NCI-H82 treated with DMSO at 0.1 percent for 48 hours (cell line): ENCODE data around the gene MGAT5.

Source experiments
- DNase-seq: peaks from one replicate; lab custom pipeline; 2025; ENCODE audit not compliant: unreplicated experiment; lab: John Stamatoyannopoulos, UW

The MGAT5 gene

DNA sequence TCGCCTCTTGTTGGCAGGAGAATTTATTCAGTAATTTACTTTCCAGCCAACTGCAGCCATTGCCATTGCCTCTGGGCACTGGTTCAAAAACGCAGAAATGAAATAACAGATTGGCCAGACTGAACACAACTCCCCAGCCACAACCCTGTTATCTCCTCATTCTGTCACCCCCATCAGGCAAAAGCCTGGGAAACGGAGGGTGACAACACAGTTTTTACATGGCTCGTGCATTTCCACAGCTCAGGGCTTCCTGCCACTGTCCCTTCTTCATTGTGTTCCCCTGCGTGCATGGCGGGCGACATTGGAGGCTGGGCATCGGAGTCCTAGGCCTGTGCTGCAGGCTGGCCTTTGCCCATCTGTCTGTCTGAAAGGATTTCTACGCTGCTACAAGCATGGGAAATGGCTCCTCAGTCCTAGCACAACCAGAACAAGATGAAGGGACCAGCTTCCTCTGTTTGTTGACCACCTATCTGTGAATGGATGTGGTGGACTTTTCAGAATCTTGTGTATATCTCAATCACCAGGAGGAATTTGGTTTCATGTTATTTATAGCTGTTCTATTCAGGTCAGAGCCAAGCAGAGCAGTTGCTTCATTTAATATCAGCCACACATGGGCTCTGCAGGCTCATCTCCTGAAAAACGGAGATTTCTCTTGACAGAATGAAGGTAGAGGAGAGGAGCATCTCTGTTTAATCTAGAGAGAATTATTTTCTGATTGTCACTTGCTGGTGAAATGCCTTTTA lies 107.0 kb downstream of the MGAT5 start:
- no peak for DNase-seq

- no peak for DNase-seq
Observed at GRCh38 chr2:134361648-134362047, 107.8 kb downstream of the MGAT5 start.

DNA sequence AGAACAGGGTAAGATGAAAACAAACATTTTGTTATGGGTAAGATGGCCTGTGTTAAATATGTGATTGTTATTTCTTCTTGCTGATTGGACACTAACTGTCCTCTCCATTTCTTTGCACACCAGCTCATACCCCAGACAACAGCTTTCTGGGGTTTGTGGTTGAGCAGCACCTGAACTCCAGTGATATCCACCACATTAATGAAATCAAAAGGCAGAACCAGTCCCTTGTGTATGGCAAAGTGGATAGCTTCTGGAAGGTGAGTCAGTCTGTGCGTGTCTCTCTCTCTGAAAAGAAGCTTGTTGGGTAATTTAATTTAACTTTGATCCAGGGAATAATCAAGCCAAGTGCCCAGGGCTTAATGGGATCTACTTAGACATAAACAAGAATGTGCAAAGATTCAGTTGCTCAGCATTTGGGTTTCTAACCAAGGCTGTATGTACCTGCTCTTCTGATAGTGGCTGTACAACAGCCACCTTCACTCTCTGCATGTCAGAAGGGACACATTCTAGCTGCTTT lies 108.3 kb downstream of the MGAT5 start:
- peak; percentile 66 for DNase-seq

- no peak for DNase-seq
Observed at GRCh38 chr2:134362740-134363139, 108.9 kb downstream of the MGAT5 start.

- no peak for DNase-seq
Observed at GRCh38 chr2:134365356-134365755, 111.5 kb downstream of the MGAT5 start.

DNA sequence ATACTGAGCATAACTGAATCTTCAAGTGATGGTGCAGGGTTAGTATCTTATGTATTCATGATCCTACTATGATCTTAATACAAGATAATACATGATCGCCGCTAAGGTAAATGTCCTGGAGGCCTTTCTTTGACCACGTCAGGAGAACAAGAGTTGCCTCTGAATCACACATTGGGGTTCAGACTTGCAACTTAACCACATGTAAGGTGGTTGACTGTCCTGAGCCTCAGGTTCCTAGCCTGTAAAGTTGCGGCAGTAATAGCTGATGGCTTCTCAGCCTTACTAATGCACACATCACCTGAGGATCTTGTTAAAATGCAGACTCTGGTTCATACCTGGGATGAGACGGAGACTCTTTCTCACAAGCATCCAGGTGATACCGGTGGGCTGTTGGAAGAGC lies 112.5 kb downstream of the MGAT5 start:
- DNase-seq, result no peak

DNA sequence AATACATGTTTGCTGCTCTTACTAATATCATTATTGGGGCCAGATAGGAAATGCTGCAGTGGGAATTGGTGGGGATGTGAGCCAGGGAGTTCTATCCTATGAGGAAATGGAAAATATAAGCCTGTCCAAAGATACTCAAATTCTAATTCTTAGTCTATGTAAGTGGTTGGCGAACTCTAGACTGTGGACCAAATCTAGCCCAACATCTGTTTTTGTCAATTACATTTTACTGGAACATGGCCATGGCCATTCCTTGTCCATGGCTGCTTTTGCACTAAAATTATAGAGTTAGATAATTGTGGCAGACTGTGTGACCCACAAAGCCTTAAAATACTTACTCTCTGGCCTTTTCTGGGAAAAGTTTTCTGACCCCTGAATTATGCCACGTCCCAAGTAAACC lies 113.3 kb downstream of the MGAT5 start:
- DNase-seq, result no peak

DNA sequence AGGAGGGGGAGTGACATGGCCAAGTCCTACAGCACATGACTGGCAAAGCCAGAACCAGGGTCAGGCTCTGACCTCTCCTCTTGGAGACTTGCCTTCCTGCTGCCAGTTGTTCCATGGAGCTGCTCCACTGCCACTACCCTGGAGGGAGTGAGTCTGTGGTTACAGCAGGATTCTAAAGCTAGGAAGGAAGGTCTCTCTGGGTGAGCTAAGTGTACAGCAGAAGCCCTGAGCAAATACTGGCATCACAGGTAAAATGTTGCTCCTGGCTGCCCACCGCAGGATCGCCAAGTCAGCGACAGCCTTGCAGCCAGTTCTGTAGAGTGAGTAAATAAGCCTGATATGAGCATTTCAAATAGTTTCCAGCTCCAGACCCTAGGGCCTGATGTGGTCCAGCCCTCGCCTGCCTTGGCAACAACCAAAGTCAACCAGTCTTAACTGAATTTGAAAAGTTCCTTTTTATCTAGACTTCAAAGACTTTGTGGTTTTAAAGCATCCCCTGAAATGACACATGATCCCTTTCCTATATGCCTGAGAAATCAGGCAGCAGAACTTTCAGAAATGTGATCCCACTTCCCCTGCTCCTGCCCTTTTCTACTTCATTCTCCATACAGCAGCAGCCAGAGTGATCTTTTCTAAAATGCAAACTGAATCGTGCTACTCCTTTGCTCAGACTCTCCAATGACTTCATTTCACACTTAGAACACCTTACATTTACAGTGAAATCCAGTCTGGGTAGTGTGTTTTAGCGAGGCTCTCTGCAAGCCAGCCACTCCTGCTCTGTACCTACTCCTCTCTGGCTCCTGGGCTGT lies 114.3 kb downstream of the MGAT5 start:
- no peak for DNase-seq

- no peak for DNase-seq
Observed at GRCh38 chr2:134369220-134369902, 115.5 kb downstream of the MGAT5 start.

GRCh38 chr2:134370655-134371445 lies 117.0 kb downstream of the MGAT5 start:
- DNase-seq, result no peak

DNA sequence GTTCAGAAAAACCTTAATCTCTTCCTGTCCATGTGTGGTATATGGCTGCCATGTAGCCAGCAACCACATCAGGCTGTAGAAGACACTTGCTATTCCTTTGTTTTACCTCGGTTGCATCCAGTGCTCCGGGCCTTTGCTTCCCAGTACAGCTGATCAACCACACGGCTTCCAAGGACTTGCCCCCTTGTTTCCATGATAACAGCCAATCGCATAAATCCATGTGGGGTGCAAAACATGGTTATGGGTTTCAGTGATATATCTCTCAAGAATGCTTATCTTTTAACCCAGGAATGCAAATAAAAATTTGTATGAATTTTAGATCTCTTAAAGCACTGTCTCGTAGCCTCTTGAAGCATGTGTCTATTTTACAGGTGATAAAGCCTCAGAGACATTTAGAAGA lies 118.3 kb downstream of the MGAT5 start:
- DNase-seq, result no peak

DNA sequence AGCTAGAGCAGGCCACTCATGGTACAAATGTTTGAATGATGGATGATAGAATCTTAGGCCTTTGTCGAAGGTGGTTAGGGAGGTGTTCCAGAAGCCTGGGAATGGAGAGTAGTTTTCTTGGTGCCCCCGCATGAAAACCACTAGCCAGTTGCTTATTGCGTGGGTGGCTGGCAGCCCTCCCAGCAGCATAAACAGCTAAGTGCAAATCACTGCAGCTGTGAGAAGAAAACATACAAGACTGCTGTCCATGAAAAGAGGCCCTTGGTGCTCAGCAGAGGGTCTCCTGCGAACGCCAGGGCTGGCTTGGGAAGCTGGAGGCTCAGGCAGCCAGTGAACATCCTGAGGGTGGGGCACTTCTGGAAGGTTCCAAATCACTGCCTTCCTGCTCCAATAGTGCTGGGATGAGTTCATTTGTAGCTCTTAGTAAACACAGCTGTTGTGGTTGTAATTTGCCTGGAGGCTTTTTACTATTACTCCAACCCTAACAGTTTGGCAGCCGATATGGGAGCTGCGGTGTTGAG lies 118.8 kb downstream of the MGAT5 start:
- no peak for DNase-seq

DNA sequence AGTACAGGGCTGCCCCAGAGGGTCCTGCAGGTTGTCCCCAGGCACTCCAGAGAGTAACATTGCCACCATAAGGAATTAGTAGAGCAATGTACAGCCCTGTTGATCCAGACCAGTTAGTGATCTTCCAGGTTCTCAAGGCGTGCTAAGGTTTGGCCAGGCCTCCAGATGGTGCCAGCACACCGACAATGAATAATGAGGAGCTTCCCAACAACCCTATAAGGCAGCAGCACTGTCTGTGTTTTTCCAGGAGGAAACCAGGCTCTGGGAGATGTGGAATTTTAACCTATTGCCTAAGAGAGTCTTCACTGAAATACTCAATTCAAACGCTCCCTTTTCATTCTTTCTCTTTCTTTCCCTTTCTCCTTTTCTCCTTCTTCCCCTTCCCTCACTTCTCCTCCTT lies 122.1 kb downstream of the MGAT5 start:
- peak; percentile 53 for DNase-seq

- no peak for DNase-seq
Observed at GRCh38 chr2:134377730-134378129, 123.9 kb downstream of the MGAT5 start.

DNA sequence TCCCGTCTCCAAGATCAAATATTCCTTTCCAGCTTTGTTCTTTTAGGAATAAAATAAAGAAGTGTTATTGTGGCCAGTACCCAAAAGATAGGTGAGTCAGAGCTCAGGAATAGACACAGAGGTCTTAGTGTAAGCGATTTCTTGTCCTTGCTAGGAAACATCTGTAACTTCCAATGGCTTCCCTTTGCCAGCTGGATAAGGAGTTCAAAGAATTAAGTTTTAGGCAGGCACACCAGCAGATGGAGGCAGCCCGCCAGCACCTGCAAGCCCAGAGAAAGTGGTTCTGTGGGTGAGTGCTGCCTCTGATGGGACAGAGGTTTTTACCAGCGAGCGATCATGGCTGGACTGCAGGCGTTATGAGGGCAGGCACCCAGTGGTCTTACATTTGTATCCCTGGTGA lies 125.4 kb downstream of the MGAT5 start:
- no peak for DNase-seq

DNA sequence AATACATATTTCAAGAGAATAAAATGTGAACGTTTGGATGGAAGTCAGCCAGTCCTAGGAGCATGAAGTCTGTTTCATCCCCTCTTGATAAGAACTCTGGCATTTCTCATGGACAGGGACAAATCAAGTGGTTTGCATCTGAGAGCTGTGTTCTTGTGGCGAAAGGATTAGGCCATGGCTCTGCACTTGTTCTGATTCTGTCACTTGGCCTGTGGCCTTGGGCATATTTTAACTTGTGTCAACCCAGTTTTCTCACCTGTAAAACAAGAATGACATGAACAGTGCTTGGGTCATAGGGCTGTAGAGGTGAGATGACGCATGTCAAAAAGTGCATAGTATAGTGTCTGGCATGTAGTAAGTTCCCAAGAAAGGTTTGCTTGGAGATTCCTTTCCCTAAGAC lies 125.8 kb downstream of the MGAT5 start:
- DNase-seq, result no peak

DNA sequence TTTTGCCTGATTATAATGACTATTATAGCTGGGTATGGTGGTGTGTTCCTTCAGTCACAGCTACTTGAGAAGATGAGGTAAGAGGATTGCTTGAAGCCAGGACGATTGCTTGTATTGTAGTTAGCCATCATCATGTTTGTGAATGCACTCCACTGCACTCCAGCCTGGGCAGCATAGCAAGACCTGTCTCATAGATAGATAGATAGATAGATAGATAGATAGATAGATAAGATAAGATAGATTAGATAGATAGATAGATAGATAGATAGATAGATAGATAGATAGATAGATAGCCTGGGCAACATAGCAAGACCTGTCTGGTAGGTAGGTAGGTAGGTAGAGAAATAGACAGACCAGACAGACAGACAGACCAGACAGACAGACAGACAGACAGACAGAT lies 127.3 kb downstream of the MGAT5 start:
- no peak for DNase-seq

DNA sequence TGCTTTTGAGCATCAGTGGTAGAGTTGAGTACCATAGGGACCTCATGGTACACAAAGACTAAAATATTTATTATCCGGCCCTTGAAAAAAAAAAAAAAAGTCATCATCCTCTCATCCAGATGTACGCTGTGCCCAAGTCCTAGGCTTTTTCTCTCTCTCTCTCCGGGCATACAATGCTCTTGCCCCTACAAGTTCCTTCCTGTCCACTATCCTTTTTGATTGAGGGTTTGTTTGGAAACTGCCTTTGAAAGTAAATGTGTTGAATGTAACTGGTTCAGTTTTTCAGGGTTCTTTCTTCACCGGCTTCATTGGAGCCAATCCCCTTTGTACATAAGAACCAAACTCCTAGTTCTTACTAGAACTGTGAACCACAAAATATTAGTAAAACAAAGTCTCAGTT lies 130.3 kb downstream of the MGAT5 start:
- no peak for DNase-seq

GRCh38 chr2:134385195-134385594 lies 131.3 kb downstream of the MGAT5 start:
- DNase-seq, result no peak

DNA sequence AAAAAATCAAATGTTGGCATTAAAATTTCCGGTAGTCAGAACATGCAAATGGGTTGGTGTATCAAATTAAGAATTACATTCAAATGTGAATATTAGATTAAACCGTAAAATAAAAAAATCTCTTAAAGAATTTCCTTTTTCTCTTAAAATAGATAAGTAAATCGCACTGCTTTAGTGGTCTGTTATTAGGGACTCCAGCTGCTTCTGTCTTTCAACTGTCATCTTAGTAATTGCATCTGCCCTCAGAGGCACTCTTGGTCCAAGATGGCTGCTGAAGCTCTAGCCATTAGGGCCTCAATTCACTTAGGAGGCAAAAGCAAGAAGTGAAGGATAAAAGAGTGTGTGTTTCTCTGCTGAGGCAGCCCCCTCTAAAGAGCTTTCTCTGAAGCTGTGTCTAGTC lies 132.4 kb downstream of the MGAT5 start:
- no peak for DNase-seq

GRCh38 chr2:134389381-134389780 lies 135.5 kb downstream of the MGAT5 start:
- DNase-seq, result peak; percentile 67
